ENCODE measurements around the gene CELF1.

GRCh38 chr11:47489395-47489755, 63.6 kb downstream of the CELF1 start:
- TF ChIP-seq CTCF (conservative IDR thresholded peaks at IDR 0.05; ENCODE audit: low read depth, low read length) (no peak), POLR2A (IDR thresholded peaks at IDR 0.05; ENCODE audit: low read depth, low read length) (no peak), RCOR1 (IDR thresholded peaks at IDR 0.05; ENCODE audit: insufficient replicate concordance, low read length) (no peak)
- TF ChIP-seq, protein P1, sequence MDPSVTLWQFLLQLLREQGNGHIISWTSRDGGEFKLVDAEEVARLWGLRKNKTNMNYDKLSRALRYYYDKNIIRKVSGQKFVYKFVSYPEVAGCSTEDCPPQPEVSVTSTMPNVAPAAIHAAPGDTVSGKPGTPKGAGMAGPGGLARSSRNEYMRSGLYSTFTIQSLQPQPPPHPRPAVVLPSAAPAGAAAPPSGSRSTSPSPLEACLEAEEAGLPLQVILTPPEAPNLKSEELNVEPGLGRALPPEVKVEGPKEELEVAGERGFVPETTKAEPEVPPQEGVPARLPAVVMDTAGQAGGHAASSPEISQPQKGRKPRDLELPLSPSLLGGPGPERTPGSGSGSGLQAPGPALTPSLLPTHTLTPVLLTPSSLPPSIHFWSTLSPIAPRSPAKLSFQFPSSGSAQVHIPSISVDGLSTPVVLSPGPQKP (IDR thresholded peaks at IDR 0.05; ENCODE audit: borderline replicate concordance, low read depth, low read length) = no peak

Measured in IMR-90 (cell line).